H1 (cell line): ENCODE data around the gene DGCR8. TPM values are rescaled to one million over a fixed set of nuclear protein-coding genes. Genes with fewer than 3 reads are reported as not detected.

ENCODE experiments used
- KDM1A ChIP-seq: fragments of 200-600, 300-600 bp; sonication (generic); IDR thresholded peaks from 2 replicates; pipeline ENCODE4 v1.7.1; 2016; ENCODE audit warnings: mild to moderate bottlenecking, low read length, borderline replicate concordance
- RXRA ChIP-seq: IDR thresholded peaks from 2 replicates; pipeline ENCODE4 v1.6.1; 2011; ENCODE audit warnings: low read depth, mild to moderate bottlenecking, low read length, moderate library complexity; ENCODE audit not compliant: insufficient read depth
- SRF ChIP-seq: IDR thresholded peaks from 2 replicates; pipeline ENCODE4 v1.6.1; 2011; ENCODE audit warnings: mild to moderate bottlenecking, low read depth, low read length, moderate library complexity
- polyA plus RNA-seq, 7 experiments: library from polyadenylated mRNA; depleted of rRNA in 3 of 7; stranded (reverse) in 5 of 7; unstranded in 2 of 7; fragments of >200 nt in 5 of 7; fragments of 200-250 nt in 2 of 7; gene quantifications; 1 replicate in 5 of 7; 2 replicates in 1 of 7; 4 replicates in 1 of 7; pipeline versions ENCODE4 v1.2.1 to v1.2.3, GENCODE V29; 2011 to 2013; ENCODE audit warnings: missing spikeins in 2 of 7, mixed read lengths in 2 of 7
- total RNA-seq: library from RNA; stranded (reverse); fragmentation: NEBNext Ultra II Directional; extraction: Animal tissue kit (Norgen Biotek cat#: 25700); gene quantifications from 2 replicates; pipeline ENCODE4 v1.2.1, GENCODE V29; 2021
- TF ChIP-seq, protein P1 (sequence below): IDR thresholded peaks from 2 replicates; pipeline ENCODE4 v1.6.1; 2011; ENCODE audit warnings: low read length, improper control_type of control experiment

The DGCR8 gene
- total and polyA plus RNA-seq, 2 of the 8 experiments (the other 6 are each of a cell fraction or from before 2014, with no cell fraction given): 23.7 to 43.7 TPM

DNA sequence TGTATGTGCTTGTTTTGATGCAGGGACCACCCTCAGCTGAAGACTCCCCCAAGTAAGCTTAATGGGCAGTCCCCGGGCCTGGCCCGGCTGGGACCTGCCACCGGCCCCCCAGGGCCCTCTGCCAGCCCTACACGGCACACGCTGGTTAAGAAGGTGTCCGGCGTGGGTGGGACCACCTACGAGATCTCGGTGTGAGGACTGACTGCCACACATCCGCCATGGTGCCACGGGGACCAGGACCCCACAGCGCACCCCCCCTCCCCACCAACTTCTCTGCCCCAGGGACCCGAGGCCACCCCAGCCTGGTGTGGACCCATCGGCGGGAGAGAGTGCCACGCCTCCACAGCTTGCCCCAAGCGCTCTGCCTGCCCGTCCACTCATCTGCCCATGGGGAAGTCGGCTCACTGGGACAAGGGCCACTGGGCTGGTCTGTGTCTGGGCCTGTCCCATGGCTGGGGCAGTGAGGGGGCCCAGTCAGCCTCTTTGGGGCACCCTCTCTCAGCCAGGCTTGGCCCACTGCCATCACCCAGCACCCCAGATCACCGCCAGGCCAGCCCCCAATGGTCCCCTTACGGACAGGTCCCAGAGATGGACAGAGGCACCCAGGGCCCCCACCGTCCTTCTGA lies 65.3 kb downstream of the DGCR8 start (continued):
- TF ChIP-seq RXRA (no peak), KDM1A (no peak), SRF (no peak)
- TF ChIP-seq, protein P1, sequence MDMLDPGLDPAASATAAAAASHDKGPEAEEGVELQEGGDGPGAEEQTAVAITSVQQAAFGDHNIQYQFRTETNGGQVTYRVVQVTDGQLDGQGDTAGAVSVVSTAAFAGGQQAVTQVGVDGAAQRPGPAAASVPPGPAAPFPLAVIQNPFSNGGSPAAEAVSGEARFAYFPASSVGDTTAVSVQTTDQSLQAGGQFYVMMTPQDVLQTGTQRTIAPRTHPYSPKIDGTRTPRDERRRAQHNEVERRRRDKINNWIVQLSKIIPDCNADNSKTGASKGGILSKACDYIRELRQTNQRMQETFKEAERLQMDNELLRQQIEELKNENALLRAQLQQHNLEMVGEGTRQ: no peak
